ENCODE data around the gene HSCB. TPM values are rescaled to one million over a fixed set of nuclear protein-coding genes. Genes with fewer than 3 reads are reported as not detected.

Gene HSCB
- total RNA-seq, 1 experiment from 2014 or later: 10.2 TPM

DNA sequence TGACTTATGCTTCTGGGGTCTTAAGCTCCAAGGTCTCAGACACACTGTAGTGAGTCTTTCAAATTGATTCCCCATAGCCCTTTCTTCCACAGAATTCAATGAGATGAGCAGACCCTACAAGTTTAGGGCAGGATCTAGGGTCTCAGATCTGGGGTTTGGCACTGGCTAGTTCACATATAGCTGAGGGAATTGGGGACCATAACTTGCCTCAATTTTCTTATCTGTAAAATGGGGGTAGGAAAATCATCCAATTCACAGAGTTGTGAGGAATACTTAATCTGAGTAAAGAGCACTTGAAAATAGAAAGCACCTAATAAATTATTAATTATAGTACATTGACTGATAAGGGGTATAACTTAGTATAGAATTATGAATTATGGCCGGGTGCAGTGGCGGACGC, 24.8 kb downstream of the HSCB start:
- ChIA-PET CTCF (interaction anchor here (0.5 kb wide), 1 partner anchor 21 kb away, joined by 3 read pairs; no protein-coding TSS in a partner anchor), POLR2A (no interaction called here)
- no TSS peak for BruUV-seq (replicated peaks)
- in situ Hi-C loops (cut with HindIII; ENCODE audit: low pct_unique_long_range_greater_than_20kb, low sequenced_read_pairs) (no loop called here), intact Hi-C loops (cut with micrococcal nuclease; ENCODE audit: unreplicated experiment) (no loop called here)
- ATAC-seq: no peak
- no peak for DNase-seq (ENCODE audit: low read depth, low spot score)
- Histone ChIP-seq H3K27me3 (ENCODE audit: control insufficient read depth, insufficient read depth, low read length) (no peaks in the 10 kb centered on the region), H3K36me3 (ENCODE audit: control insufficient read depth, insufficient read depth, low read length) (no peaks in the 10 kb centered on the region), H3K27ac (ENCODE audit: low read length) (no peak overlapping the region), H3K9me3 (ENCODE audit: control insufficient read depth, insufficient read depth, low read depth, low read length) (no peaks in the 10 kb centered on the region), H3K4me1 (ENCODE audit: control insufficient read depth, insufficient read depth, low read length) (no peaks in the 10 kb centered on the region), H3K4me3 (ENCODE audit: low read depth in 2 of 2, low read length in 2 of 2) (no peak overlapping the region)
- TF ChIP-seq POLR2AphosphoS5 (IDR thresholded peaks at IDR 0.05; ENCODE audit: low read depth, low read length): no peak
- TF ChIP-seq SIN3A (IDR thresholded peaks at IDR 0.05; ENCODE audit: borderline replicate concordance, insufficient read depth, low read depth, low read length): no peak
- TF ChIP-seq, protein P1, sequence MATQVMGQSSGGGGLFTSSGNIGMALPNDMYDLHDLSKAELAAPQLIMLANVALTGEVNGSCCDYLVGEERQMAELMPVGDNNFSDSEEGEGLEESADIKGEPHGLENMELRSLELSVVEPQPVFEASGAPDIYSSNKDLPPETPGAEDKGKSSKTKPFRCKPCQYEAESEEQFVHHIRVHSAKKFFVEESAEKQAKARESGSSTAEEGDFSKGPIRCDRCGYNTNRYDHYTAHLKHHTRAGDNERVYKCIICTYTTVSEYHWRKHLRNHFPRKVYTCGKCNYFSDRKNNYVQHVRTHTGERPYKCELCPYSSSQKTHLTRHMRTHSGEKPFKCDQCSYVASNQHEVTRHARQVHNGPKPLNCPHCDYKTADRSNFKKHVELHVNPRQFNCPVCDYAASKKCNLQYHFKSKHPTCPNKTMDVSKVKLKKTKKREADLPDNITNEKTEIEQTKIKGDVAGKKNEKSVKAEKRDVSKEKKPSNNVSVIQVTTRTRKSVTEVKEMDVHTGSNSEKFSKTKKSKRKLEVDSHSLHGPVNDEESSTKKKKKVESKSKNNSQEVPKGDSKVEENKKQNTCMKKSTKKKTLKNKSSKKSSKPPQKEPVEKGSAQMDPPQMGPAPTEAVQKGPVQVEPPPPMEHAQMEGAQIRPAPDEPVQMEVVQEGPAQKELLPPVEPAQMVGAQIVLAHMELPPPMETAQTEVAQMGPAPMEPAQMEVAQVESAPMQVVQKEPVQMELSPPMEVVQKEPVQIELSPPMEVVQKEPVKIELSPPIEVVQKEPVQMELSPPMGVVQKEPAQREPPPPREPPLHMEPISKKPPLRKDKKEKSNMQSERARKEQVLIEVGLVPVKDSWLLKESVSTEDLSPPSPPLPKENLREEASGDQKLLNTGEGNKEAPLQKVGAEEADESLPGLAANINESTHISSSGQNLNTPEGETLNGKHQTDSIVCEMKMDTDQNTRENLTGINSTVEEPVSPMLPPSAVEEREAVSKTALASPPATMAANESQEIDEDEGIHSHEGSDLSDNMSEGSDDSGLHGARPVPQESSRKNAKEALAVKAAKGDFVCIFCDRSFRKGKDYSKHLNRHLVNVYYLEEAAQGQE (IDR thresholded peaks at IDR 0.05; ENCODE audit: insufficient read depth in 1 of 2, low read depth in 2 of 2, low read length in 1 of 2): no peak

DNA sequence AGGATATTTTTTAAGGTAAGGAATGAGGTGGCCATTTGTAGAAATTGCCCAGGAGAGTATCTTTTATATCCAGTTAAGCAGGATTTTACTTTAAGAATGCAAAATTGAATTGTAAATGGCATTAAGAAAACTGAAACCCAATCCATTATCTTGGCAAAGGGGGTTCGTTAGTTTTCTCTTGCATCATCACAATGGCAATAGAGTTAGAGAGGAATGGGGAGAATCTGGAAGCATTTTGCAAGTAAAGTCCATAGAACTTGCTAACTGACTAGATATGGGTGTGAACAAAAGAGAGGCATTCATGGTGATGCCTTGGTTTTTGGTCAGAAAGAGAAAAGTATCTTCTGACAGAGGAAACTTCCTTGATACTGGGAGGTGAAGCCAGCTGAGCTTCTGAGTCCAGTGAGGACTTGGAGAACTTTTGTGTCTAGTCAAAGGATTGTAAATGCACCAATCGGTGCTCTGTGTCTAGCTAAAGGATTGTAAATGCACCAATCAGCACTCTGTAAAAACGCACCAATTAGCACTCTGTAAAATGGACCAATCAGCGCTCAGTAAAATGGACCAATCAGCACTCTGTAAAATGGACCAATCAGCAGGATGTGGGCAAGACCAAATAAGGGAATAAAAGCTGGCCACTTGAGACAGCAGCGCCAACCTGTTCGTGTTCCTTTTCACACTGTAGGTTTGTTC, 27.0 kb downstream of the HSCB start:
- CTCF ChIA-PET: no interaction called here
- no peak for ATAC-seq

More for the DNA sequence above, 27.0 kb downstream of the HSCB start:
- TF ChIP-seq POLR2AphosphoS5 (IDR thresholded peaks at IDR 0.05; ENCODE audit: low read depth, low read length) (no peak), TCF7L2 (IDR thresholded peaks at IDR 0.05; ENCODE audit: low read depth, low read length) (no peak), SIN3A (IDR thresholded peaks at IDR 0.05; ENCODE audit: borderline replicate concordance, insufficient read depth, low read depth, low read length) (no peak)
- TF ChIP-seq, protein P2, sequence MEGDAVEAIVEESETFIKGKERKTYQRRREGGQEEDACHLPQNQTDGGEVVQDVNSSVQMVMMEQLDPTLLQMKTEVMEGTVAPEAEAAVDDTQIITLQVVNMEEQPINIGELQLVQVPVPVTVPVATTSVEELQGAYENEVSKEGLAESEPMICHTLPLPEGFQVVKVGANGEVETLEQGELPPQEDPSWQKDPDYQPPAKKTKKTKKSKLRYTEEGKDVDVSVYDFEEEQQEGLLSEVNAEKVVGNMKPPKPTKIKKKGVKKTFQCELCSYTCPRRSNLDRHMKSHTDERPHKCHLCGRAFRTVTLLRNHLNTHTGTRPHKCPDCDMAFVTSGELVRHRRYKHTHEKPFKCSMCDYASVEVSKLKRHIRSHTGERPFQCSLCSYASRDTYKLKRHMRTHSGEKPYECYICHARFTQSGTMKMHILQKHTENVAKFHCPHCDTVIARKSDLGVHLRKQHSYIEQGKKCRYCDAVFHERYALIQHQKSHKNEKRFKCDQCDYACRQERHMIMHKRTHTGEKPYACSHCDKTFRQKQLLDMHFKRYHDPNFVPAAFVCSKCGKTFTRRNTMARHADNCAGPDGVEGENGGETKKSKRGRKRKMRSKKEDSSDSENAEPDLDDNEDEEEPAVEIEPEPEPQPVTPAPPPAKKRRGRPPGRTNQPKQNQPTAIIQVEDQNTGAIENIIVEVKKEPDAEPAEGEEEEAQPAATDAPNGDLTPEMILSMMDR (IDR thresholded peaks at IDR 0.05): no peak
- TF ChIP-seq, protein P1 (IDR thresholded peaks at IDR 0.05; ENCODE audit: insufficient read depth in 1 of 2, low read depth in 2 of 2, low read length in 1 of 2): no peak
- H3K4me3 ChIP-seq (ENCODE audit: low read depth in 2 of 2, low read length in 2 of 2): no peak overlapping the region
- no peaks in the 10 kb centered on the region for H3K4me1 ChIP-seq (ENCODE audit: control insufficient read depth, insufficient read depth, low read length)
- in situ Hi-C loops (cut with HindIII; ENCODE audit: low pct_unique_long_range_greater_than_20kb, low sequenced_read_pairs): no loop called here
- H3K36me3 ChIP-seq (ENCODE audit: control insufficient read depth, insufficient read depth, low read length): peaks cover 4% of the 10 kb centered on the region; the same call in 1 of the 2 replicates
- POLR2A ChIA-PET: no interaction called here
- H3K9me3 ChIP-seq (ENCODE audit: control insufficient read depth, insufficient read depth, low read depth, low read length): no peaks in the 10 kb centered on the region
- no TSS peak for BruUV-seq (replicated peaks)
- intact Hi-C loops (cut with micrococcal nuclease; ENCODE audit: unreplicated experiment): no loop called here
- no peak for DNase-seq (ENCODE audit: low read depth, low spot score)
- no peak overlapping the region for H3K27ac ChIP-seq (ENCODE audit: low read length)
- no peaks in the 10 kb centered on the region for H3K27me3 ChIP-seq (ENCODE audit: control insufficient read depth, insufficient read depth, low read length)

Data from Panc1 (cell line).